Glutamatergic neuron (in vitro differentiated cells): ENCODE results near the gene MAT2B. TPM values are rescaled to one million over a fixed set of nuclear protein-coding genes. Genes with fewer than 3 reads are reported as not detected.
A peak's percentile ranks its signal among the peaks of the same experiment; 100 is the strongest.

ENCODE experiments used
- DNase-seq: peaks from one replicate; pipeline ENCODE4 v3.0.0; 2022
- H3K27ac Mint-ChIP-seq: one replicate; pipeline ENCODE4 v1.8.0; 2020; ENCODE audit warnings: mild to moderate bottlenecking, mixed read lengths, inconsistent platforms; ENCODE audit not compliant: unreplicated experiment
- H3K27me3 Mint-ChIP-seq: one replicate; pipeline ENCODE4 v1.8.0; 2020; ENCODE audit warnings: mild to moderate bottlenecking, moderate library complexity, mixed read lengths, inconsistent platforms; ENCODE audit not compliant: unreplicated experiment
- H3K36me3 Mint-ChIP-seq: one replicate; pipeline ENCODE4 v1.8.0; 2020; ENCODE audit warnings: mild to moderate bottlenecking, mixed read lengths, inconsistent platforms; ENCODE audit not compliant: unreplicated experiment
- H3K4me1 Mint-ChIP-seq: one replicate; pipeline ENCODE4 v1.8.0; 2020; ENCODE audit warnings: mild to moderate bottlenecking, low read depth, mixed read lengths, inconsistent platforms; ENCODE audit not compliant: unreplicated experiment
- H3K4me3 Mint-ChIP-seq: one replicate; pipeline ENCODE4 v1.8.0; 2020; ENCODE audit warnings: mild to moderate bottlenecking, mixed read lengths, inconsistent platforms; ENCODE audit not compliant: unreplicated experiment
- H3K9me3 Mint-ChIP-seq: one replicate; pipeline ENCODE4 v1.8.0; 2020; ENCODE audit warnings: mild to moderate bottlenecking, moderate library complexity, mixed read lengths, inconsistent platforms; ENCODE audit not compliant: unreplicated experiment
- CTCF ChIP-seq: fragments of 200-600 bp; sonication (generic); IDR thresholded peaks from one replicate; pipeline ENCODE4 v1.5.0; 2021; ENCODE audit not compliant: partially characterized antibody, unreplicated experiment
- total RNA-seq: library from RNA; stranded (reverse); fragmentation: NEBNext Ultra II Directional; extraction: Animal tissue kit (Norgen Biotek cat#: 25700); gene quantifications from one replicate; pipeline ENCODE4 v1.2.1, GENCODE V29; 2021; ENCODE audit not compliant: unreplicated experiment

The MAT2B gene
- total RNA-seq, 1 donor from 2014 or later: 23.1 TPM

- H3K27me3 Mint-ChIP-seq: no peaks in the 10 kb centered on the region
- DNase-seq: no peak
- TF ChIP-seq CTCF: no peak
- no peaks in the 10 kb centered on the region for H3K36me3 Mint-ChIP-seq
- H3K4me3 Mint-ChIP-seq: peak overlapping the region; percentile 90
- H3K9me3 Mint-ChIP-seq: peaks cover 13% of the 10 kb centered on the region
- no peak overlapping the region for H3K27ac Mint-ChIP-seq
- H3K4me1 Mint-ChIP-seq: peaks cover 7% of the 10 kb centered on the region
Measured at GRCh38 chr5:163506726-163507125, 1.3 kb downstream of the MAT2B start.

GRCh38 chr5:163508753-163509152 lies 3.3 kb downstream of the MAT2B start:
- Mint-ChIP-seq H3K4me3 (no peak overlapping the region), H3K27ac (peak overlapping the region; percentile 15), H3K9me3 (peaks cover 14% of the 10 kb centered on the region), H3K36me3 (no peaks in the 10 kb centered on the region), H3K4me1 (peaks cover 1% of the 10 kb centered on the region), H3K27me3 (no peaks in the 10 kb centered on the region)
- DNase-seq: no peak
- TF ChIP-seq CTCF: no peak

GRCh38 chr5:163509291-163509951 lies 4.0 kb downstream of the MAT2B start:
- Mint-ChIP-seq H3K9me3 (peaks cover 13% of the 10 kb centered on the region), H3K4me1 (peaks cover 1% of the 10 kb centered on the region), H3K27ac (no peak overlapping the region), H3K4me3 (no peak overlapping the region), H3K36me3 (no peaks in the 10 kb centered on the region), H3K27me3 (no peaks in the 10 kb centered on the region)
- DNase-seq: no peak
- TF ChIP-seq CTCF: no peak

GRCh38 chr5:163512526-163512925 lies 7.1 kb downstream of the MAT2B start:
- Mint-ChIP-seq H3K36me3 (no peaks in the 10 kb centered on the region), H3K4me1 (peaks cover under 1% of the 10 kb centered on the region), H3K27ac (peak overlapping the region; percentile 43), H3K27me3 (no peaks in the 10 kb centered on the region), H3K9me3 (peaks cover 2% of the 10 kb centered on the region), H3K4me3 (no peak overlapping the region)
- no peak for TF ChIP-seq CTCF
- no peak for DNase-seq

- H3K36me3 Mint-ChIP-seq: peaks cover 15% of the 10 kb centered on the region
- no peak overlapping the region for H3K27ac Mint-ChIP-seq
- TF ChIP-seq CTCF: no peak
- no peaks in the 10 kb centered on the region for H3K4me1 Mint-ChIP-seq
- H3K27me3 Mint-ChIP-seq: peaks cover 2% of the 10 kb centered on the region
- no peak for DNase-seq
- H3K4me3 Mint-ChIP-seq: no peak overlapping the region
- H3K9me3 Mint-ChIP-seq: no peaks in the 10 kb centered on the region
Measured at GRCh38 chr5:163525096-163525495, 19.7 kb downstream of the MAT2B start.
